Panc1 (cell line): Measurements from ENCODE around the gene TENM3. TPM values are rescaled to one million over a fixed set of nuclear protein-coding genes. Genes with fewer than 3 reads are reported as not detected.
"Not testable (repeated sequence)": the region's sequence is repeated elsewhere in the genome, so short reads cannot be mapped to it uniquely, and the experiment has no call there.

ENCODE experiments used
- ATAC-seq: fragments of 200-7000 bp; cut with Tn5 transposase; 2 replicates; pipeline ENCODE4 v1.9.1; 2020; ENCODE audit warnings: mild to moderate bottlenecking, moderate library complexity
- BruUV-seq: library from RNA; stranded (reverse); fragments of 400-500 nt; replicated peaks from 2 replicates; lab custom pipeline; 2021; lab: Mats Ljungman, UMichigan
- CTCF ChIA-PET: fragments of 300-600 bp; sonication (Branson Sonifier 250); formaldehyde crosslinking; loops from one replicate; lab custom pipeline; 2022; ENCODE audit warnings: antibody characterized with exemption; lab: Charles Lee
- POLR2A ChIA-PET: fragments of 300-600 bp; sonication (Branson Sonifier 250); formaldehyde crosslinking; loops from one replicate; lab custom pipeline; 2022; ENCODE audit warnings: antibody characterized with exemption; lab: Charles Lee
- DNase-seq: peaks from one replicate; pipeline ENCODE4 v3.0.0-alpha.2; 2010; ENCODE audit warnings: low read depth, low spot score
- H3K27ac ChIP-seq: 2 replicates; pipeline ENCODE4 v1.5.1; 2011; ENCODE audit warnings: mild to moderate bottlenecking, low read length, inconsistent platforms
- H3K27me3 ChIP-seq: fragments of 200-500 bp; sonication (Bioruptor generic); 2 replicates; pipeline ENCODE4 v1.6.0; 2014; ENCODE audit warnings: low read length, inconsistent platforms; ENCODE audit not compliant: control insufficient read depth, insufficient read depth
- H3K36me3 ChIP-seq: fragments of 200-500 bp; sonication (Bioruptor generic); 2 replicates; pipeline ENCODE4 v1.5.1; 2014; ENCODE audit warnings: inconsistent platforms, mild to moderate bottlenecking, low read length, moderate library complexity; ENCODE audit not compliant: control insufficient read depth, insufficient read depth
- H3K4me1 ChIP-seq: 2 replicates; pipeline ENCODE4 v1.5.1; 2011; ENCODE audit warnings: inconsistent platforms, mild to moderate bottlenecking, low read length, moderate library complexity; ENCODE audit not compliant: control insufficient read depth, insufficient read depth
- H3K4me3 ChIP-seq, 2 experiments: 2 replicates each; pipeline ENCODE4 v1.5.1; 2011 to 2012; ENCODE audit warnings: low read depth in 2 of 2, low read length in 2 of 2, mild to moderate bottlenecking in 2 of 2, inconsistent platforms in 1 of 2, moderate library complexity in 1 of 2
- H3K9me3 ChIP-seq: fragments of 200-500 bp; sonication (Bioruptor generic); 2 replicates; pipeline ENCODE4 v1.5.1; 2014; ENCODE audit warnings: low read depth, mild to moderate bottlenecking, inconsistent platforms, low read length, moderate library complexity; ENCODE audit not compliant: control insufficient read depth, insufficient read depth
- POLR2AphosphoS5 ChIP-seq: IDR thresholded peaks from 2 replicates; pipeline ENCODE4 v1.6.1; 2012; ENCODE audit warnings: mild to moderate bottlenecking, low read depth, low read length, moderate library complexity
- SIN3A ChIP-seq: IDR thresholded peaks from 2 replicates; pipeline ENCODE4 v1.6.1; 2012; ENCODE audit warnings: low read depth, mild to moderate bottlenecking, low read length, moderate library complexity, borderline replicate concordance; ENCODE audit not compliant: insufficient read depth
- TCF7L2 ChIP-seq: IDR thresholded peaks from 2 replicates; pipeline ENCODE4 v1.6.1; 2011; ENCODE audit warnings: mild to moderate bottlenecking, low read depth, low read length, inconsistent platforms
- in situ Hi-C: cut with HindIII; loops from 2 replicates; pipeline ENCODE4 v1.10.0; 2016; ENCODE audit warnings: low sequenced_read_pairs, low pct_unique_long_range_greater_than_20kb
- intact Hi-C: fragments of 100-400 bp; cut with micrococcal nuclease; formaldehyde crosslinking; loops from one replicate; pipeline ENCODE4 v1.10.0; 2022; ENCODE audit not compliant: unreplicated experiment
- total RNA-seq: library from RNA; stranded (reverse); gene quantifications from one replicate; pipeline ENCODE4 v1.2.1, GENCODE V29; 2021; ENCODE audit not compliant: unreplicated experiment
- TF ChIP-seq, protein P1 (sequence below), 2 experiments: IDR thresholded peaks; 2 replicates each; pipeline ENCODE4 v1.6.1; 2011 to 2012; ENCODE audit warnings: low read depth in 2 of 2, control low read depth in 1 of 2, low read length in 1 of 2, mild to moderate bottlenecking in 1 of 2, moderate library complexity in 1 of 2; ENCODE audit not compliant: insufficient read depth in 1 of 2
- TF ChIP-seq, protein P2 (sequence below): fragments of 450-650 bp; IDR thresholded peaks from 2 replicates; pipeline ENCODE4 v1.5.1; 2017; ENCODE audit warnings: mild to moderate bottlenecking

TENM3 gene
- total RNA-seq, 1 experiment from 2014 or later = 0.95 TPM

DNA sequence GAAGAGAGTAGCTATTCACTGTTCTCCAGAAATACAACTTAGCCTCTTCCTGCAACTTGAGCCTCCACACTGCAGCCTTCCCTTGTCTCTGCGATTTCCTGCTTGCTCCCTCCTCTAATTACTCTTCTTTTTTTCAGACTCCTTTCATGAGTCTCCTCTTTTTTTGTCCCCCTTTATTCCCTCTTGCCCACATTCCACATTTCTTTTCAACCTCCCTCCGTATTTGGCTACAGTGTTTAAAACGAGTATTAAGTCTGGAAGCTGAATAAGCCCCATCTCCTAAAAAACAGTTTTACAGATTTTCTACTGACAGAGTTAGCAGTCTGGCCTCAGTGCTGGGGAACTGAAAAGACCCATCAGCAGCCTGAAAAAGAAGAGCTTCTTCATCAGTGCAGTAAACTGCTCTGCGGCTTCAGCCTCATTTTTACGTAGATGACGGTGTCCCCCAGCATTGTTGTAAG, 141.5 kb downstream of the TENM3 start:
- in situ Hi-C loops = no loop called here
- Histone ChIP-seq H3K4me1 (no peaks in the 10 kb centered on the region), H3K4me3 (no peak overlapping the region), H3K27me3 (no peaks in the 10 kb centered on the region), H3K27ac (no peak overlapping the region), H3K36me3 (no peaks in the 10 kb centered on the region), H3K9me3 (no peaks in the 10 kb centered on the region)
- no TSS peak for BruUV-seq
- ChIA-PET POLR2A (no interaction called here), CTCF (no interaction called here)
- ATAC-seq = no peak
- TF ChIP-seq POLR2AphosphoS5 (no peak), TCF7L2 (no peak), SIN3A (no peak)
- TF ChIP-seq, protein P1, sequence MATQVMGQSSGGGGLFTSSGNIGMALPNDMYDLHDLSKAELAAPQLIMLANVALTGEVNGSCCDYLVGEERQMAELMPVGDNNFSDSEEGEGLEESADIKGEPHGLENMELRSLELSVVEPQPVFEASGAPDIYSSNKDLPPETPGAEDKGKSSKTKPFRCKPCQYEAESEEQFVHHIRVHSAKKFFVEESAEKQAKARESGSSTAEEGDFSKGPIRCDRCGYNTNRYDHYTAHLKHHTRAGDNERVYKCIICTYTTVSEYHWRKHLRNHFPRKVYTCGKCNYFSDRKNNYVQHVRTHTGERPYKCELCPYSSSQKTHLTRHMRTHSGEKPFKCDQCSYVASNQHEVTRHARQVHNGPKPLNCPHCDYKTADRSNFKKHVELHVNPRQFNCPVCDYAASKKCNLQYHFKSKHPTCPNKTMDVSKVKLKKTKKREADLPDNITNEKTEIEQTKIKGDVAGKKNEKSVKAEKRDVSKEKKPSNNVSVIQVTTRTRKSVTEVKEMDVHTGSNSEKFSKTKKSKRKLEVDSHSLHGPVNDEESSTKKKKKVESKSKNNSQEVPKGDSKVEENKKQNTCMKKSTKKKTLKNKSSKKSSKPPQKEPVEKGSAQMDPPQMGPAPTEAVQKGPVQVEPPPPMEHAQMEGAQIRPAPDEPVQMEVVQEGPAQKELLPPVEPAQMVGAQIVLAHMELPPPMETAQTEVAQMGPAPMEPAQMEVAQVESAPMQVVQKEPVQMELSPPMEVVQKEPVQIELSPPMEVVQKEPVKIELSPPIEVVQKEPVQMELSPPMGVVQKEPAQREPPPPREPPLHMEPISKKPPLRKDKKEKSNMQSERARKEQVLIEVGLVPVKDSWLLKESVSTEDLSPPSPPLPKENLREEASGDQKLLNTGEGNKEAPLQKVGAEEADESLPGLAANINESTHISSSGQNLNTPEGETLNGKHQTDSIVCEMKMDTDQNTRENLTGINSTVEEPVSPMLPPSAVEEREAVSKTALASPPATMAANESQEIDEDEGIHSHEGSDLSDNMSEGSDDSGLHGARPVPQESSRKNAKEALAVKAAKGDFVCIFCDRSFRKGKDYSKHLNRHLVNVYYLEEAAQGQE (IDR thresholded peaks at IDR 0.05; ENCODE audit: insufficient read depth in 1 of 2, low read depth in 2 of 2, low read length in 1 of 2) = no peak
- TF ChIP-seq, protein P2, sequence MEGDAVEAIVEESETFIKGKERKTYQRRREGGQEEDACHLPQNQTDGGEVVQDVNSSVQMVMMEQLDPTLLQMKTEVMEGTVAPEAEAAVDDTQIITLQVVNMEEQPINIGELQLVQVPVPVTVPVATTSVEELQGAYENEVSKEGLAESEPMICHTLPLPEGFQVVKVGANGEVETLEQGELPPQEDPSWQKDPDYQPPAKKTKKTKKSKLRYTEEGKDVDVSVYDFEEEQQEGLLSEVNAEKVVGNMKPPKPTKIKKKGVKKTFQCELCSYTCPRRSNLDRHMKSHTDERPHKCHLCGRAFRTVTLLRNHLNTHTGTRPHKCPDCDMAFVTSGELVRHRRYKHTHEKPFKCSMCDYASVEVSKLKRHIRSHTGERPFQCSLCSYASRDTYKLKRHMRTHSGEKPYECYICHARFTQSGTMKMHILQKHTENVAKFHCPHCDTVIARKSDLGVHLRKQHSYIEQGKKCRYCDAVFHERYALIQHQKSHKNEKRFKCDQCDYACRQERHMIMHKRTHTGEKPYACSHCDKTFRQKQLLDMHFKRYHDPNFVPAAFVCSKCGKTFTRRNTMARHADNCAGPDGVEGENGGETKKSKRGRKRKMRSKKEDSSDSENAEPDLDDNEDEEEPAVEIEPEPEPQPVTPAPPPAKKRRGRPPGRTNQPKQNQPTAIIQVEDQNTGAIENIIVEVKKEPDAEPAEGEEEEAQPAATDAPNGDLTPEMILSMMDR = no peak
- intact Hi-C loops = no loop called here
- DNase-seq = no peak

DNA sequence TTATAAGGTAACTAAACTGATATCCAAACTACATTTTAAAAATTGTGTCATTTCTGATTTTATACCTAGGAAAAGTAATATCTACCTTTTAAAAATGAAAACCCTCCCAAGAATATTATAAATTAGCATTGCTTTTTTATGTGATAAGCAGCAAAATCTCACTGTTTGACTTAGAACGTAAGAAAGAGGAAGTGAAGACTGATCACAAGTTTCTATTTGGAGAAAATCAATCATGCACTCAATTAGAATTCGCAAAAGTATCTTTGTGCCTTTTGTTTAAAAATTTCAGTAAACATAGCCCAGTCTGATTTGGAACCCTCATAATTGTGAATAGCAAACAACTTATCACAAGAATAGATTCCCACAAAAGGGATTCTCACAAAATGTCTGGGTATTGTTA, 142.7 kb downstream of the TENM3 start:
- Histone ChIP-seq H3K27ac (no peak overlapping the region), H3K27me3 (no peaks in the 10 kb centered on the region), H3K36me3 (no peaks in the 10 kb centered on the region), H3K4me1 (no peaks in the 10 kb centered on the region), H3K9me3 (no peaks in the 10 kb centered on the region), H3K4me3 (no peak overlapping the region)
- TF ChIP-seq POLR2AphosphoS5 = no peak
- TF ChIP-seq TCF7L2 = no peak
- in situ Hi-C loops = no loop called here
- intact Hi-C loops = no loop called here
- CTCF ChIA-PET = no interaction called here
- DNase-seq (no peak), ATAC-seq (no peak)
- no TSS peak for BruUV-seq
- POLR2A ChIA-PET = no interaction called here

DNA sequence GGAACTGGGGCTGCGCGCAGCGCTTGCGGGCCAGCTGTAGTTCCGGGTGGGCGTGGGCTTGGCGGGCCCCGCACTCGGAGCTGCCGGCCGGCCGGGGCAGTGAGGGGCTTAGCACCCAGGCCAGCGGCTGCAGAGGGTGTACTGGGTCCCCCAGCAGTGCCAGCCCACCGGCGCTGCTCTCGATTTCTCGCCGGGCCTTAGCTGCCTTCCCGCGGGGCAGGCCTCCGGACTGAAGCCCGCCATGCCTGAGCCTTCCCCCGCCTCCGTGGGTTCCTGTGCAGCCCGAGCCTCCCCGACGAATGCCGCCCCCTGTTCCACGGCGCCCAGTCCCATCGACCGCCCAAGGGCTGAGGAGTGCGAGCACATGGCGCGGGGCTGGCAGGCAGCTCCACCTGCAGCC, 143.4 kb downstream of the TENM3 start:
- H3K36me3 ChIP-seq, H3K9me3 ChIP-seq, in situ Hi-C loops, H3K27me3 ChIP-seq, POLR2A ChIA-PET, CTCF ChIA-PET, DNase-seq, ATAC-seq, BruUV-seq, H3K4me3 ChIP-seq, H3K27ac ChIP-seq, H3K4me1 ChIP-seq, intact Hi-C loops: not testable (repeated sequence)
